GM19438 (cell line): Measurements from ENCODE around the gene DAPK1.
"Not testable (repeated sequence)": the region's sequence is repeated elsewhere in the genome, so short reads cannot be mapped to it uniquely, and the experiment has no call there.

ENCODE experiments used
- ATAC-seq: cut with Tn5 transposase; IDR thresholded peaks from one replicate; pipeline ENCODE4 v1.9.1; 2021; ENCODE audit warnings: low read depth; ENCODE audit not compliant: unreplicated experiment

DAPK1 gene

GRCh38 chr9:87725356-87725899, 227.8 kb downstream of the DAPK1 start:
- ATAC-seq, result no peak

GRCh38 chr9:87725900-87726709, 228.4 kb downstream of the DAPK1 start, which contains the start of gene CTSL:
Gene CTSL (plus strand): TSS chr9:87726119. CDS start chr9:87727604, 1,485 bp downstream.
- ATAC-seq, result no peak

- ATAC-seq, result no peak
Observed at GRCh38 chr9:87729246-87729645, 231.6 kb downstream of the DAPK1 start.

GRCh38 chr9:87731321-87731720, 233.7 kb downstream of the DAPK1 start:
- ATAC-seq, result no peak

- ATAC-seq, result no peak
Observed at GRCh38 chr9:87732344-87732743, 234.7 kb downstream of the DAPK1 start.

GRCh38 chr9:87732756-87733155, 235.1 kb downstream of the DAPK1 start:
- no peak for ATAC-seq

GRCh38 chr9:87733273-87734052, 235.8 kb downstream of the DAPK1 start:
- ATAC-seq, result no peak

GRCh38 chr9:87734106-87734505, 236.4 kb downstream of the DAPK1 start:
- ATAC-seq, result no peak

GRCh38 chr9:87739546-87739945, 241.9 kb downstream of the DAPK1 start:
- ATAC-seq, result no peak

- ATAC-seq, result no peak
Observed at GRCh38 chr9:87740209-87740608, 242.5 kb downstream of the DAPK1 start.

GRCh38 chr9:87741326-87741725, 243.7 kb downstream of the DAPK1 start:
- ATAC-seq, result no peak

- ATAC-seq, result no peak
Observed at GRCh38 chr9:87741891-87742290, 244.2 kb downstream of the DAPK1 start.

- no peak for ATAC-seq
Observed at GRCh38 chr9:87742813-87743428, 245.3 kb downstream of the DAPK1 start.

GRCh38 chr9:87744247-87744646, 246.6 kb downstream of the DAPK1 start:
- not testable (repeated sequence) for ATAC-seq

- no peak for ATAC-seq
Observed at GRCh38 chr9:87746186-87746585, 248.5 kb downstream of the DAPK1 start.

- ATAC-seq, result no peak
Observed at GRCh38 chr9:87748881-87749280, 251.2 kb downstream of the DAPK1 start.

GRCh38 chr9:87749335-87750035, 251.8 kb downstream of the DAPK1 start:
- ATAC-seq, result no peak

GRCh38 chr9:87750726-87751125, 253.1 kb downstream of the DAPK1 start:
- no peak for ATAC-seq

- no peak for ATAC-seq
Observed at GRCh38 chr9:87751423-87751822, 253.8 kb downstream of the DAPK1 start.

- no peak for ATAC-seq
Observed at GRCh38 chr9:87751868-87752267, 254.2 kb downstream of the DAPK1 start.
